GM23248 (cell line): ENCODE results near the gene PINLYP. TPM values are rescaled to one million over a fixed set of nuclear protein-coding genes. Genes with fewer than 3 reads are reported as not detected.

Source experiments
- DNase-seq: peaks from one replicate; pipeline ENCODE4 v3.0.0-alpha.2; 2015
- H2AFZ ChIP-seq: fragments of 200-600 bp; sonication (generic); 2 replicates; pipeline ENCODE4 v1.6.1; 2016; ENCODE audit warnings: antibody characterized with exemption
- H3F3A ChIP-seq: fragments of 200-600 bp; sonication (generic); 2 replicates; pipeline ENCODE4 v1.6.1; 2016; ENCODE audit warnings: mild to moderate bottlenecking, antibody characterized with exemption, mixed run types; ENCODE audit not compliant: insufficient read depth
- H3K27ac ChIP-seq: fragments of 200-600 bp; sonication (generic); 2 replicates; pipeline ENCODE4 v1.5.1; 2016; ENCODE audit warnings: mild to moderate bottlenecking
- H3K27me3 ChIP-seq: fragments of 200-600 bp; sonication (generic); replicated peaks from 2 replicates; pipeline ENCODE4 v1.6.1; 2016; ENCODE audit warnings: mild to moderate bottlenecking; ENCODE audit not compliant: insufficient read depth
- H3K36me3 ChIP-seq: fragments of 200-600 bp; sonication (generic); 2 replicates; pipeline ENCODE4 v1.6.1; 2016; ENCODE audit warnings: low read depth, mild to moderate bottlenecking
- H3K4me1 ChIP-seq: fragments of 200-600 bp; sonication (generic); 2 replicates; pipeline ENCODE4 v1.6.1; 2016; ENCODE audit warnings: mild to moderate bottlenecking; ENCODE audit not compliant: insufficient read depth
- H3K4me2 ChIP-seq: fragments of 200-600 bp; sonication (generic); one replicate; pipeline ENCODE4 v1.6.1; 2016; ENCODE audit warnings: mild to moderate bottlenecking; ENCODE audit not compliant: unreplicated experiment
- H3K4me3 ChIP-seq: fragments of 200-600 bp; sonication (generic); 2 replicates; pipeline ENCODE4 v1.5.1; 2016; ENCODE audit warnings: mild to moderate bottlenecking
- H3K79me2 ChIP-seq: fragments of 200-600 bp; sonication (generic); 2 replicates; pipeline ENCODE4 v1.6.1; 2016; ENCODE audit warnings: mild to moderate bottlenecking; ENCODE audit not compliant: insufficient read depth
- H3K9ac ChIP-seq: fragments of 200-600 bp; sonication (generic); 2 replicates; pipeline ENCODE4 v1.6.1; 2016; ENCODE audit warnings: mild to moderate bottlenecking
- H3K9me2 ChIP-seq: fragments of 200-600 bp; sonication (generic); 2 replicates; pipeline ENCODE4 v1.6.1; 2016; ENCODE audit warnings: mixed run types, mild to moderate bottlenecking, moderate library complexity; ENCODE audit not compliant: insufficient read depth
- H3K9me3 ChIP-seq: fragments of 200-600 bp; sonication (generic); one replicate; pipeline ENCODE4 v1.6.1; 2017; ENCODE audit warnings: low read depth
- H4K20me1 ChIP-seq: fragments of 200-600 bp; sonication (generic); 2 replicates; pipeline ENCODE4 v1.6.0; 2016; ENCODE audit not compliant: insufficient read depth
- EZH2 ChIP-seq: fragments of 200-600 bp; sonication (generic); IDR thresholded peaks from 2 replicates; pipeline ENCODE4 v1.6.1; 2018; ENCODE audit warnings: antibody characterized with exemption, mild to moderate bottlenecking; ENCODE audit not compliant: insufficient read depth, poor library complexity, severe bottlenecking
- EZH2phosphoT487 ChIP-seq: fragments of 200-600 bp; sonication (generic); IDR thresholded peaks from 2 replicates; pipeline ENCODE4 v1.6.1; 2018; ENCODE audit warnings: antibody characterized with exemption, moderate library complexity, mild to moderate bottlenecking, low read depth; ENCODE audit not compliant: insufficient read depth
- WGBS, 2 experiments: methylation state at CpG; one replicate each; pipeline ENCODE4 v1.1.6; 2015 to 2017; ENCODE audit warnings: low lambda C conversion rate in 2 of 2, low coverage in 1 of 2; ENCODE audit errors: missing lambda C conversion rate in 2 of 2; 5-methylcytosine and 5-hydroxymethylcytosine counted together
- in situ Hi-C: fragments of 300-500 bp; cut with MboI; formaldehyde crosslinking; loops from 2 replicates; pipeline ENCODE4 v1.15.0; 2020
- polyA plus RNA-seq: library from polyadenylated mRNA; unstranded; fragments of >200 nt; fragmentation: Nextera tagmentation; extraction: Ambion mirVana; gene quantifications from 2 replicates; pipeline ENCODE4 v1.2.1, GENCODE V29; 2016
- total RNA-seq: library from RNA; depleted of rRNA; stranded (reverse); fragments of >200 nt; shearing (Covaris generic); gene quantifications from 2 replicates; pipeline ENCODE4 v1.2.3, GENCODE V29; 2014

Gene PINLYP
- total and polyA plus RNA-seq, 2 experiments from 2014 or later, result 1.8 to 2.5 TPM

- no peak overlapping the region for H2AFZ ChIP-seq
- H3F3A ChIP-seq, result no peaks in the 10 kb centered on the region
- H4K20me1 ChIP-seq, result no peaks in the 10 kb centered on the region
- H3K79me2 ChIP-seq, result no peaks in the 10 kb centered on the region
- no peak overlapping the region for H3K9ac ChIP-seq
- H3K9me2 ChIP-seq, result no peaks in the 10 kb centered on the region
- no peak for DNase-seq
- 94 to 97% methylated on average over 5 of the region's 5 CpGs for WGBS, 2 experiments
- H3K27ac ChIP-seq, result no peak overlapping the region
- no peak overlapping the region for H3K4me2 ChIP-seq
- H3K4me1 ChIP-seq, result no peaks in the 10 kb centered on the region
- TF ChIP-seq EZH2 (no peak), EZH2phosphoT487 (no peak)
- no peak overlapping the region for H3K4me3 ChIP-seq
- H3K36me3 ChIP-seq, result peaks cover 10% of the 10 kb centered on the region; the same call in 1 of the 2 replicates
- in situ Hi-C loops, result no loop called here
- H3K9me3 ChIP-seq, result no peaks in the 10 kb centered on the region
- H3K27me3 ChIP-seq, result no peaks in the 10 kb centered on the region
These were observed 33.5 kb upstream of the PINLYP start for GRCh38 chr19:43541920-43542650.

GRCh38 chr19:43544077-43544476, 31.5 kb upstream of the PINLYP start:
- Histone ChIP-seq H3K4me1 (no peaks in the 10 kb centered on the region), H3K27me3 (no peaks in the 10 kb centered on the region), H3K27ac (no peak overlapping the region), H3K36me3 (peaks cover 4% of the 10 kb centered on the region; the same call in 1 of the 2 replicates), H3K9ac (no peak overlapping the region), H4K20me1 (no peaks in the 10 kb centered on the region), H3F3A (no peaks in the 10 kb centered on the region), H3K4me2 (no peak overlapping the region), H3K9me2 (no peaks in the 10 kb centered on the region), H3K9me3 (no peaks in the 10 kb centered on the region), H2AFZ (no peak overlapping the region), H3K4me3 (no peak overlapping the region), H3K79me2 (no peaks in the 10 kb centered on the region)
- TF ChIP-seq EZH2 (no peak), EZH2phosphoT487 (no peak)
- in situ Hi-C loops, result no loop called here
- 98 to 100% methylated on average over 9 of the region's 9 CpGs for WGBS, 2 experiments
- no peak for DNase-seq

GRCh38 chr19:43545276-43545675, 30.3 kb upstream of the PINLYP start:
- no peak for DNase-seq
- TF ChIP-seq EZH2 (no peak), EZH2phosphoT487 (no peak)
- in situ Hi-C loops, result no loop called here
- Histone ChIP-seq H3K9me2 (no peaks in the 10 kb centered on the region), H4K20me1 (no peaks in the 10 kb centered on the region), H3K27me3 (no peaks in the 10 kb centered on the region), H2AFZ (no peak overlapping the region), H3K4me1 (no peaks in the 10 kb centered on the region), H3F3A (no peaks in the 10 kb centered on the region), H3K36me3 (no peaks in the 10 kb centered on the region), H3K9ac (no peak overlapping the region), H3K27ac (no peak overlapping the region), H3K4me3 (no peak overlapping the region), H3K79me2 (no peaks in the 10 kb centered on the region), H3K4me2 (no peak overlapping the region), H3K9me3 (no peaks in the 10 kb centered on the region)
- 98 to 99% methylated on average over 5 of the region's 5 CpGs for WGBS, 2 experiments

GRCh38 chr19:43545981-43546380, 29.6 kb upstream of the PINLYP start:
- no peaks in the 10 kb centered on the region for H4K20me1 ChIP-seq
- no peak overlapping the region for H2AFZ ChIP-seq
- H3K27ac ChIP-seq, result no peak overlapping the region
- in situ Hi-C loops, result no loop called here
- TF ChIP-seq EZH2 (no peak), EZH2phosphoT487 (no peak)
- no peaks in the 10 kb centered on the region for H3K9me2 ChIP-seq
- peaks cover 4% of the 10 kb centered on the region; the same call in 1 of the 2 replicates for H3K36me3 ChIP-seq
- no peak overlapping the region for H3K9ac ChIP-seq
- no peak for DNase-seq
- no peaks in the 10 kb centered on the region for H3F3A ChIP-seq
- WGBS, 2 experiments, result 62 to 100% methylated on average over 1 to 2 of the region's 2 CpGs
- no peaks in the 10 kb centered on the region for H3K27me3 ChIP-seq
- H3K4me2 ChIP-seq, result no peak overlapping the region
- no peaks in the 10 kb centered on the region for H3K4me1 ChIP-seq
- no peaks in the 10 kb centered on the region for H3K79me2 ChIP-seq
- no peak overlapping the region for H3K4me3 ChIP-seq
- H3K9me3 ChIP-seq, result no peaks in the 10 kb centered on the region
